ENCODE results near the gene ADAMTS2.

Gene ADAMTS2

GRCh38 chr5:179170606-179171005 lies 174.7 kb downstream of the ADAMTS2 start:
- DNase-seq: no peak

GRCh38 chr5:179169836-179170235 lies 175.4 kb downstream of the ADAMTS2 start:
- DNase-seq: no peak

GRCh38 chr5:179168664-179169063 lies 176.6 kb downstream of the ADAMTS2 start:
- DNase-seq: no peak

- DNase-seq: no peak
Measured at GRCh38 chr5:179167871-179168451, 177.3 kb downstream of the ADAMTS2 start.

- peak; percentile 13 to 30 for DNase-seq
Measured at GRCh38 chr5:179166886-179167841, 178.1 kb downstream of the ADAMTS2 start.

- no peak for DNase-seq
Measured at GRCh38 chr5:179166171-179166885, 178.9 kb downstream of the ADAMTS2 start.

- DNase-seq: no peak
Measured at GRCh38 chr5:179165421-179166170, 179.7 kb downstream of the ADAMTS2 start.

- DNase-seq: no peak
Measured at GRCh38 chr5:179164331-179165311, 180.6 kb downstream of the ADAMTS2 start.

GRCh38 chr5:179163236-179164155 lies 181.8 kb downstream of the ADAMTS2 start:
- DNase-seq: no peak

- DNase-seq: no peak
Measured at GRCh38 chr5:179162351-179163235, 182.7 kb downstream of the ADAMTS2 start.

GRCh38 chr5:179161901-179162300 lies 183.4 kb downstream of the ADAMTS2 start:
- DNase-seq: no peak

- no peak for DNase-seq
Measured at GRCh38 chr5:179160584-179160983, 184.7 kb downstream of the ADAMTS2 start.

GRCh38 chr5:179158556-179158955 lies 186.7 kb downstream of the ADAMTS2 start:
- no peak for DNase-seq

GRCh38 chr5:179154991-179155955 lies 190.0 kb downstream of the ADAMTS2 start:
- no peak for DNase-seq

- DNase-seq: no peak
Measured at GRCh38 chr5:179154346-179154990, 190.8 kb downstream of the ADAMTS2 start.

- no peak for DNase-seq
Measured at GRCh38 chr5:179153921-179154345, 191.3 kb downstream of the ADAMTS2 start.

GRCh38 chr5:179153341-179153901 lies 191.8 kb downstream of the ADAMTS2 start:
- DNase-seq: no peak
